DOHH2 (cell line): Measurements from ENCODE around the gene ZRANB3.

Experiments
- H3F3A ChIP-seq: fragments of 200-600 bp; sonication (generic), shearing (Covaris generic); 2 replicates; pipeline ENCODE4 v1.6.0; 2016; ENCODE audit warnings: antibody characterized with exemption, mild to moderate bottlenecking; ENCODE audit not compliant: control insufficient read depth, insufficient read depth
- H3K27ac ChIP-seq: fragments of 200-600 bp; sonication (generic); 2 replicates; pipeline ENCODE4 v1.5.1; 2014; ENCODE audit warnings: low read depth, mild to moderate bottlenecking, low read length, moderate library complexity
- H3K27me3 ChIP-seq: fragments of 200-600 bp; sonication (generic); 2 replicates; pipeline ENCODE4 v1.6.1; 2014; ENCODE audit warnings: mild to moderate bottlenecking, low read length, mixed read lengths; ENCODE audit not compliant: control insufficient read depth
- H3K36me3 ChIP-seq: fragments of 200-600 bp; sonication (generic); 2 replicates; pipeline ENCODE4 v1.6.1; 2014; ENCODE audit warnings: mild to moderate bottlenecking, low read length, moderate library complexity, mixed read lengths; ENCODE audit not compliant: control insufficient read depth
- H3K4me1 ChIP-seq: fragments of 200-600 bp; sonication (generic); 2 replicates; pipeline ENCODE4 v1.6.1; 2014; ENCODE audit warnings: mild to moderate bottlenecking, low read length, mixed read lengths; ENCODE audit not compliant: control insufficient read depth
- H3K4me2 ChIP-seq: fragments of 200-600 bp; sonication (generic); 2 replicates; pipeline ENCODE4 v1.6.0; 2014; ENCODE audit warnings: mild to moderate bottlenecking, low read length, moderate library complexity
- H3K4me3 ChIP-seq: fragments of 200-600 bp; sonication (generic); 2 replicates; pipeline ENCODE4 v1.5.1; 2014; ENCODE audit warnings: mild to moderate bottlenecking, low read length, mixed read lengths
- H3K79me2 ChIP-seq: fragments of 200-600 bp; sonication (generic); 2 replicates; pipeline ENCODE4 v1.6.1; 2014; ENCODE audit warnings: mild to moderate bottlenecking, low read length, mixed read lengths; ENCODE audit not compliant: control insufficient read depth
- H3K9me2 ChIP-seq: fragments of 200-600 bp; sonication (generic); replicated peaks from 2 replicates; pipeline ENCODE4 v1.6.1; 2014; ENCODE audit warnings: mild to moderate bottlenecking, low read length, mixed read lengths; ENCODE audit not compliant: control insufficient read depth
- H3K9me3 ChIP-seq: fragments of 200-600 bp; sonication (generic); 2 replicates; pipeline ENCODE4 v1.6.1; 2014; ENCODE audit warnings: antibody characterized with exemption, low read length, mixed read lengths; ENCODE audit not compliant: control insufficient read depth, insufficient read depth
- H4K20me1 ChIP-seq: fragments of 200-600 bp; sonication (generic); 2 replicates; pipeline ENCODE4 v1.6.0; 2014; ENCODE audit warnings: low read depth, mild to moderate bottlenecking, antibody characterized with exemption, low read length, moderate library complexity; ENCODE audit not compliant: control insufficient read depth, insufficient read depth
- CTCF ChIP-seq: fragments of 200-600 bp; sonication (generic); IDR thresholded peaks from one replicate; pipeline ENCODE4 v1.5.1; 2014; ENCODE audit warnings: antibody characterized with exemption, mild to moderate bottlenecking, low read depth, low read length; ENCODE audit not compliant: poor library complexity, severe bottlenecking
- EZH2phosphoT487 ChIP-seq: fragments of 200-600 bp; sonication (generic); IDR thresholded peaks from 2 replicates; pipeline ENCODE4 v1.6.1; 2017; ENCODE audit warnings: borderline replicate concordance, mild to moderate bottlenecking, antibody characterized with exemption, low read length, moderate library complexity, mixed read lengths

The ZRANB3 gene

GRCh38 chr2:135318808-135319207, 212.2 kb downstream of the ZRANB3 start:
- no peaks in the 10 kb centered on the region for H3K27me3 ChIP-seq
- no peak overlapping the region for H3K4me3 ChIP-seq
- H3K27ac ChIP-seq: no peak overlapping the region
- no peaks in the 10 kb centered on the region for H3F3A ChIP-seq
- no peaks in the 10 kb centered on the region for H3K79me2 ChIP-seq
- H4K20me1 ChIP-seq: no peaks in the 10 kb centered on the region
- H3K4me2 ChIP-seq: no peak overlapping the region
- no peaks in the 10 kb centered on the region for H3K9me3 ChIP-seq
- H3K4me1 ChIP-seq: no peaks in the 10 kb centered on the region
- no peaks in the 10 kb centered on the region for H3K36me3 ChIP-seq
- no peaks in the 10 kb centered on the region for H3K9me2 ChIP-seq
- TF ChIP-seq CTCF (no peak), EZH2phosphoT487 (no peak)

GRCh38 chr2:135317375-135317774, 213.6 kb downstream of the ZRANB3 start:
- no peak overlapping the region for H3K27ac ChIP-seq
- H4K20me1 ChIP-seq: no peaks in the 10 kb centered on the region
- H3K27me3 ChIP-seq: no peaks in the 10 kb centered on the region

GRCh38 chr2:135311962-135312361, 219.1 kb downstream of the ZRANB3 start:
- TF ChIP-seq EZH2phosphoT487 (no peak), CTCF (no peak)
- H3K4me1 ChIP-seq: no peaks in the 10 kb centered on the region
- H4K20me1 ChIP-seq: no peaks in the 10 kb centered on the region
- no peaks in the 10 kb centered on the region for H3K27me3 ChIP-seq
- H3K9me2 ChIP-seq: no peaks in the 10 kb centered on the region
- no peaks in the 10 kb centered on the region for H3K9me3 ChIP-seq
- H3K79me2 ChIP-seq: no peaks in the 10 kb centered on the region
- no peaks in the 10 kb centered on the region; the same call in 1 of the 2 replicates for H3K36me3 ChIP-seq
- no peaks in the 10 kb centered on the region for H3F3A ChIP-seq
- H3K4me3 ChIP-seq: no peak overlapping the region
- H3K27ac ChIP-seq: no peak overlapping the region
- H3K4me2 ChIP-seq: no peak overlapping the region

More at GRCh38 chr2:135317375-135317774, 213.6 kb downstream of the ZRANB3 start:
- Histone ChIP-seq H3K9me3 (no peaks in the 10 kb centered on the region), H3K4me3 (no peak overlapping the region), H3K4me2 (no peak overlapping the region), H3F3A (no peaks in the 10 kb centered on the region), H3K36me3 (no peaks in the 10 kb centered on the region), H3K4me1 (no peaks in the 10 kb centered on the region), H3K9me2 (no peaks in the 10 kb centered on the region), H3K79me2 (no peaks in the 10 kb centered on the region)
- no peak for TF ChIP-seq CTCF
- TF ChIP-seq EZH2phosphoT487: no peak

- Histone ChIP-seq H3K27ac (no peak overlapping the region), H3K9me3 (no peaks in the 10 kb centered on the region), H3K4me2 (no peak overlapping the region), H4K20me1 (no peaks in the 10 kb centered on the region), H3K4me3 (no peak overlapping the region), H3K4me1 (no peaks in the 10 kb centered on the region), H3K79me2 (no peaks in the 10 kb centered on the region), H3K36me3 (no peaks in the 10 kb centered on the region; the same call in 1 of the 2 replicates), H3F3A (no peaks in the 10 kb centered on the region), H3K9me2 (no peaks in the 10 kb centered on the region), H3K27me3 (no peaks in the 10 kb centered on the region)
- TF ChIP-seq EZH2phosphoT487 (no peak), CTCF (no peak)
Measured at GRCh38 chr2:135311268-135311667, 219.8 kb downstream of the ZRANB3 start.
